ENCODE data around the gene MARCHF2. TPM values are rescaled to one million over a fixed set of nuclear protein-coding genes. Genes with fewer than 3 reads are reported as not detected.

Gene MARCHF2
- total RNA-seq, 1 donor from 2014 or later = 58.7 TPM

GRCh38 chr19:8485561-8486371 lies 72.7 kb downstream of the MARCHF2 start:
- Histone ChIP-seq H3K9me3 (no peaks in the 10 kb centered on the region), H3K27ac (no peak overlapping the region), H3K4me3 (no peak overlapping the region), H3K27me3 (no peaks in the 10 kb centered on the region), H3K4me1 (peaks cover 27% of the 10 kb centered on the region), H3K36me3 (peaks cover 91% of the 10 kb centered on the region)
- intact Hi-C loops (cut with DNase I) = no loop called here
- peak; percentile 60 for DNase-seq
- TF ChIP-seq, protein P1, sequence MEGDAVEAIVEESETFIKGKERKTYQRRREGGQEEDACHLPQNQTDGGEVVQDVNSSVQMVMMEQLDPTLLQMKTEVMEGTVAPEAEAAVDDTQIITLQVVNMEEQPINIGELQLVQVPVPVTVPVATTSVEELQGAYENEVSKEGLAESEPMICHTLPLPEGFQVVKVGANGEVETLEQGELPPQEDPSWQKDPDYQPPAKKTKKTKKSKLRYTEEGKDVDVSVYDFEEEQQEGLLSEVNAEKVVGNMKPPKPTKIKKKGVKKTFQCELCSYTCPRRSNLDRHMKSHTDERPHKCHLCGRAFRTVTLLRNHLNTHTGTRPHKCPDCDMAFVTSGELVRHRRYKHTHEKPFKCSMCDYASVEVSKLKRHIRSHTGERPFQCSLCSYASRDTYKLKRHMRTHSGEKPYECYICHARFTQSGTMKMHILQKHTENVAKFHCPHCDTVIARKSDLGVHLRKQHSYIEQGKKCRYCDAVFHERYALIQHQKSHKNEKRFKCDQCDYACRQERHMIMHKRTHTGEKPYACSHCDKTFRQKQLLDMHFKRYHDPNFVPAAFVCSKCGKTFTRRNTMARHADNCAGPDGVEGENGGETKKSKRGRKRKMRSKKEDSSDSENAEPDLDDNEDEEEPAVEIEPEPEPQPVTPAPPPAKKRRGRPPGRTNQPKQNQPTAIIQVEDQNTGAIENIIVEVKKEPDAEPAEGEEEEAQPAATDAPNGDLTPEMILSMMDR (IDR thresholded peaks at IDR 0.05) = no peak
- ATAC-seq = no peak

DNA sequence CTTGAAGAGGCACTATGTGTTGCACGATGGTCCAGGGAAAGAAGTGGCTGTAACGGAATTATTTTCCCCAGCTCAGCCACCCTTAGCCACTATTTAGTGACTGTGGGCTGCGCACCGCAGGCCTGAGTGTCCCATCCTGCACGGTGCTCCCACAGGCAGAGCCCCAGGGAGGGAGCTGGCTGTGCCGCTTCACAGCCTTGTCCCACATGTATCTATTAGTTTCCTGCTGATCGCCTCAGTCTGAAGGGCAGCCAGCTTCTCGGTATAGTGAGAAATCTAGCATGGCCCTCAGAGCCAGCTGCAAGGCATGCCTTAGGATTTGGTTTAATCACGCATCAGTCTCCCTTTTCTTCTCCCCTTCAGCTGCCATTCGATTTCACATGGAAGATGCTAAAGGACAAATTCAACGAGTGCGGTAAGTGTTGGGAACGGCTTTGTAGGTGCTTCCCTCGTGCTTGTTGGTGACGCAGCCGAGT lies 73.6 kb downstream of the MARCHF2 start:
- Histone ChIP-seq H3K9me3 (no peaks in the 10 kb centered on the region), H3K36me3 (peaks cover 81% of the 10 kb centered on the region), H3K27me3 (no peaks in the 10 kb centered on the region), H3K4me3 (no peak overlapping the region), H3K4me1 (peaks cover 18% of the 10 kb centered on the region), H3K27ac (peak overlapping the region; percentile 63)
- intact Hi-C loops (cut with DNase I) = no loop called here
- no peak for ATAC-seq
- TF ChIP-seq, protein P1 (IDR thresholded peaks at IDR 0.05) = no peak
- DNase-seq = peak; percentile 52

- Histone ChIP-seq H3K4me3 (no peak overlapping the region), H3K9me3 (no peaks in the 10 kb centered on the region), H3K4me1 (peaks cover 18% of the 10 kb centered on the region), H3K27me3 (no peaks in the 10 kb centered on the region), H3K36me3 (peaks cover 78% of the 10 kb centered on the region), H3K27ac (peak overlapping the region; percentile 63)
- DNase-seq (peak; percentile 83), ATAC-seq (peak; percentile 70)
- intact Hi-C loops (cut with DNase I) = no loop called here
- TF ChIP-seq, protein P1 (IDR thresholded peaks at IDR 0.05) = no peak
These were observed 74.2 kb downstream of the MARCHF2 start for GRCh38 chr19:8487137-8487851.

GRCh38 chr19:8488365-8488764 lies 75.3 kb downstream of the MARCHF2 start:
- Histone ChIP-seq H3K27me3 (no peaks in the 10 kb centered on the region), H3K4me1 (peaks cover 18% of the 10 kb centered on the region), H3K9me3 (no peaks in the 10 kb centered on the region), H3K36me3 (peaks cover 67% of the 10 kb centered on the region), H3K4me3 (no peak overlapping the region), H3K27ac (no peak overlapping the region)
- intact Hi-C loops (cut with DNase I) = no loop called here
- ATAC-seq = no peak
- no peak for DNase-seq
- TF ChIP-seq, protein P1 (IDR thresholded peaks at IDR 0.05) = no peak

Small RNA genes lying within 50 kb of the gene (microRNA-seq; reads per million reads assigned to microRNA genes)
- gene MIR4999 (ENCODE audit: borderline microRNAs expressed) = 0.99 reads per million

Other genes with a start within 250 kb of the MARCHF2 start
- gene CERS4, start 203.9 kb upstream of the MARCHF2 start, total RNA-seq = 65.4 TPM
- gene CD320, start 104.9 kb upstream of the MARCHF2 start, total RNA-seq = 49.4 TPM
- 35.7 TPM for gene NDUFA7, start 91.9 kb upstream of the MARCHF2 start, total RNA-seq
- gene RPS28, start 91.8 kb upstream of the MARCHF2 start, total RNA-seq = 1,645 TPM
- 54.0 TPM for gene KANK3, start 70.0 kb upstream of the MARCHF2 start, total RNA-seq
- gene ANGPTL4, start 49.1 kb upstream of the MARCHF2 start, total RNA-seq = 6.3 TPM
- 114 TPM for gene RAB11B, start 22.9 kb upstream of the MARCHF2 start, total RNA-seq
- gene HNRNPM, start 31.7 kb downstream of the MARCHF2 start, total RNA-seq = 131 TPM
- gene PRAM1, start 89.3 kb downstream of the MARCHF2 start, total RNA-seq = 31.3 TPM
- 23.4 TPM for gene ZNF414, start 100.9 kb downstream of the MARCHF2 start, total RNA-seq
- gene MYO1F, start 164.1 kb downstream of the MARCHF2 start, total RNA-seq = 106 TPM
- gene ADAMTS10, start 197.4 kb downstream of the MARCHF2 start, total RNA-seq = 29.4 TPM
- gene NFILZ, start 217.3 kb downstream of the MARCHF2 start, total RNA-seq = not detected

Data from upper lobe of right lung (tissue), 1 donor.